ENCODE measurements around the gene TMTC4. TPM values are rescaled to one million over a fixed set of nuclear protein-coding genes. Genes with fewer than 3 reads are reported as not detected.

The TMTC4 gene
- polyA plus RNA-seq, 2 of the 4 experiments (the other 2 are of a cell fraction) = 15.6 to 17.5 TPM

DNA sequence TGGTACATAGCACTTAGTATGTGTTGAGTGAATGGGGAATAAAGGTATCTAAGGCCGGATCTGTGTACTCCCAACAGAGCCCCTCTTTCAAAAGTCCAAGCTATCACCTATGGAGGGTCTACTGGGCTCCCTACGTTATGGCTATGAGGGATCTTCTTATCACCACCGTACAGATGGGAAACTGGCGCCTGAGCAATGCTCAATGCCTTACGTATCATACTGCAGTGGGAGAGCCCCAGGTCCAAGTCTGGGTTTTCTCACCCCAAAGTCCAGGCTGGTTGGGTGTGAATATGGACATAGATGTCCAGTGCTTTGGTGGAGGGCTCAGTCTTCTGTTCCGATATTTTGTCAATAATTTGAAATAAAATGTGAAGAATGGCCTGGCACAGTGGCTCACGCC is 72.9 kb downstream of the TMTC4 start:
- ChIA-PET POLR2A (no interaction called here), CTCF (no interaction called here)
- TF ChIP-seq, protein P1, sequence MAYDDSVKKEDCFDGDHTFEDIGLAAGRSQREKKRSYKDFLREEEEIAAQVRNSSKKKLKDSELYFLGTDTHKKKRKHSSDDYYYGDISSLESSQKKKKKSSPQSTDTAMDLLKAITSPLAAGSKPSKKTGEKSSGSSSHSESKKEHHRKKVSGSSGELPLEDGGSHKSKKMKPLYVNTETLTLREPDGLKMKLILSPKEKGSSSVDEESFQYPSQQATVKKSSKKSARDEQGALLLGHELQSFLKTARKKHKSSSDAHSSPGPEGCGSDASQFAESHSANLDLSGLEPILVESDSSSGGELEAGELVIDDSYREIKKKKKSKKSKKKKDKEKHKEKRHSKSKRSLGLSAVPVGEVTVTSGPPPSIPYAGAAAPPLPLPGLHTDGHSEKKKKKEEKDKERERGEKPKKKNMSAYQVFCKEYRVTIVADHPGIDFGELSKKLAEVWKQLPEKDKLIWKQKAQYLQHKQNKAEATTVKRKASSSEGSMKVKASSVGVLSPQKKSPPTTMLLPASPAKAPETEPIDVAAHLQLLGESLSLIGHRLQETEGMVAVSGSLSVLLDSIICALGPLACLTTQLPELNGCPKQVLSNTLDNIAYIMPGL (CRISPR knock-in tag; IDR thresholded peaks at IDR 0.05; ENCODE audit: borderline replicate concordance) = no peak
- no peak for TF ChIP-seq RAD21 (conservative IDR thresholded peaks at IDR 0.05 in 1 of 2, IDR thresholded peaks at IDR 0.05 in 1 of 2)
- TF ChIP-seq MYC (IDR thresholded peaks at IDR 0.05; ENCODE audit: borderline replicate concordance, low read length) = no peak
- no peak for TF ChIP-seq RCOR1 (IDR thresholded peaks at IDR 0.05; ENCODE audit: low read depth, low read length)
- no peak for TF ChIP-seq CEBPB (IDR thresholded peaks at IDR 0.05)
- no peak for TF ChIP-seq SREBF2 (IDR thresholded peaks at IDR 0.05)
- no peak for TF ChIP-seq SMC3 (IDR thresholded peaks at IDR 0.05)
- no peak for TF ChIP-seq HOXA7 (CRISPR knock-in tag; IDR thresholded peaks at IDR 0.05)
- TF ChIP-seq, protein P2, sequence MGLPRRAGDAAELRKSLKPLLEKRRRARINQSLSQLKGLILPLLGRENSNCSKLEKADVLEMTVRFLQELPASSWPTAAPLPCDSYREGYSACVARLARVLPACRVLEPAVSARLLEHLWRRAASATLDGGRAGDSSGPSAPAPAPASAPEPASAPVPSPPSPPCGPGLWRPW (IDR thresholded peaks at IDR 0.05) = no peak
- TF ChIP-seq, protein P3, sequence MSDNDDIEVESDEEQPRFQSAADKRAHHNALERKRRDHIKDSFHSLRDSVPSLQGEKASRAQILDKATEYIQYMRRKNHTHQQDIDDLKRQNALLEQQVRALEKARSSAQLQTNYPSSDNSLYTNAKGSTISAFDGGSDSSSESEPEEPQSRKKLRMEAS (IDR thresholded peaks at IDR 0.05) = no peak
- TF ChIP-seq NPAS2 (CRISPR knock-in tag; IDR thresholded peaks at IDR 0.05; ENCODE audit: borderline replicate concordance) = no peak
- Histone ChIP-seq H3K4me2 (no peak overlapping the region), H3K4me3 (no peak overlapping the region), H3K4me1 (no peaks in the 10 kb centered on the region), H3K27ac (no peak overlapping the region), H3K9me3 (no peaks in the 10 kb centered on the region)
- ATAC-seq (no peak), DNase-seq (ENCODE audit: low read depth in 1 of 2, low spot score in 1 of 2) (no peak), FAIRE-seq (no peak)
- 95% methylated on average over 7 of the region's 7 CpGs for WGBS (ENCODE audit: missing lambda C conversion rate)

DNA sequence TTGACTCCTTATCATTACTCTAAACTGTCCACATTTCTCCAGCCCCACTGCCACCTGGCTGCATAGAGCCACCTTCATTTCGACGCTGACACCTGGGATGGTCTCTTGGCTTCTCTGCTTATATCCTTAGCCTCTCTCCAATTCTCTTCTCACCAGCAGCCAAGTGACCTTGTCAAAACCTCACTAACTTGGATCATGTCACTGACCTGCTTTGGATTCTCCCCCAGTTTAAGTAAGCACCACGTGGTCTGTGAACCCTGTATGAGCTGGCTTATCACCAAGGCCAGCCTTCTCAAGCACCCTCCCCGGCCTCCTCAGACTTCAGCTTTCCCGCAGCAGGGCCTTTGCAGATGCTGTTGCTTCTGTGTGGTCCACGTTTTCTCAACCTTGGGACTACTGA is 73.7 kb downstream of the TMTC4 start:
- POLR2A ChIA-PET = no interaction called here
- CTCF ChIA-PET = interaction anchor here (0.9 to 1.4 kb wide), 2 partner anchors 25 to 28 kb away, joined by 4 to 5 read pairs; no protein-coding TSS in a partner anchor
- WGBS (ENCODE audit: missing lambda C conversion rate) = 54% methylated on average over 6 of the region's 6 CpGs
- no peaks in the 10 kb centered on the region for H3K4me1 ChIP-seq
- DNase-seq (ENCODE audit: low read depth in 1 of 2, low spot score in 1 of 2) = no peak
- H3K4me2 ChIP-seq = no peak overlapping the region
- H3K9me3 ChIP-seq = no peaks in the 10 kb centered on the region
- no peak for FAIRE-seq
- no peak for ATAC-seq
- no peak overlapping the region for H3K27ac ChIP-seq
- no peak for TF ChIP-seq EHMT2 (IDR thresholded peaks at IDR 0.05; ENCODE audit: low read depth)
- TF ChIP-seq, protein P4, sequence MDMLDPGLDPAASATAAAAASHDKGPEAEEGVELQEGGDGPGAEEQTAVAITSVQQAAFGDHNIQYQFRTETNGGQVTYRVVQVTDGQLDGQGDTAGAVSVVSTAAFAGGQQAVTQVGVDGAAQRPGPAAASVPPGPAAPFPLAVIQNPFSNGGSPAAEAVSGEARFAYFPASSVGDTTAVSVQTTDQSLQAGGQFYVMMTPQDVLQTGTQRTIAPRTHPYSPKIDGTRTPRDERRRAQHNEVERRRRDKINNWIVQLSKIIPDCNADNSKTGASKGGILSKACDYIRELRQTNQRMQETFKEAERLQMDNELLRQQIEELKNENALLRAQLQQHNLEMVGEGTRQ (IDR thresholded peaks at IDR 0.05) = no peak
- TF ChIP-seq NFE2L2 (conservative IDR thresholded peaks at IDR 0.05; ENCODE audit: low read length) = no peak
- no peak overlapping the region for H3K4me3 ChIP-seq

DNA sequence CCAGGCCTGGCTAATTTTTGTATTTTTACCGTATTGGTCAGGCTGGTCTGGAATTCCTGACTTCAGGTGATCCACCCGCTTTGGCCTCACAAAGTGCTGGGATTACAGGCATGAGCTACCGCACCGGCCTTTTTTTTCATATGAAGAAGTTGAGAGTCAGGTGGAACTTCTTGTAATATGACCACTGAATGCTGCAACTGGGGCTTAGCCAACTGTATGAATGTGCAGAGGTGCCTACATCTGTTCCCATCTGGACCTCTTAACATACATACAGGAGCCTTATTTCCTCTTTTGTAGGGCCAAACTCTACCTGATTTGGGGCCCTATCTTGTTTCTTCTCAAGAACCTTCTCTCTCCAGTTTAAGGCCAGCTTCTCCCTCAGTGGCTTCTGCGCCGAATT is 74.1 kb downstream of the TMTC4 start:
- FAIRE-seq (no peak), ATAC-seq (no peak), DNase-seq (ENCODE audit: low read depth in 1 of 2, low spot score in 1 of 2) (no peak)
- H3K4me2 ChIP-seq = no peak overlapping the region
- H3K4me1 ChIP-seq = no peaks in the 10 kb centered on the region
- H3K27ac ChIP-seq = no peak overlapping the region
- ChIA-PET POLR2A (interaction anchor here (0.7 kb wide), 1 partner anchor 32 kb away, joined by 5 read pairs; no protein-coding TSS in a partner anchor), CTCF (interaction anchor here (0.9 to 1.4 kb wide), 2 partner anchors 25 to 27 kb away, joined by 4 to 5 read pairs; no protein-coding TSS in a partner anchor)
- TF ChIP-seq ESRRA (IDR thresholded peaks at IDR 0.05; ENCODE audit: borderline replicate concordance, low read length) (no peak), EP300 (IDR thresholded peaks at IDR 0.05) (no peak), MAFK (IDR thresholded peaks at IDR 0.05; ENCODE audit: partially characterized antibody) (no peak), RCOR1 (IDR thresholded peaks at IDR 0.05; ENCODE audit: low read depth, low read length) (no peak), NFE2L2 (conservative IDR thresholded peaks at IDR 0.05; ENCODE audit: low read length) (no peak), MYC (IDR thresholded peaks at IDR 0.05; ENCODE audit: borderline replicate concordance, low read length) (no peak), MAZ (IDR thresholded peaks at IDR 0.05; ENCODE audit: borderline replicate concordance, low read depth, low read length) (no peak), TFCP2L1 (CRISPR knock-in tag; IDR thresholded peaks at IDR 0.05) (no peak)
- TF ChIP-seq, protein P5, sequence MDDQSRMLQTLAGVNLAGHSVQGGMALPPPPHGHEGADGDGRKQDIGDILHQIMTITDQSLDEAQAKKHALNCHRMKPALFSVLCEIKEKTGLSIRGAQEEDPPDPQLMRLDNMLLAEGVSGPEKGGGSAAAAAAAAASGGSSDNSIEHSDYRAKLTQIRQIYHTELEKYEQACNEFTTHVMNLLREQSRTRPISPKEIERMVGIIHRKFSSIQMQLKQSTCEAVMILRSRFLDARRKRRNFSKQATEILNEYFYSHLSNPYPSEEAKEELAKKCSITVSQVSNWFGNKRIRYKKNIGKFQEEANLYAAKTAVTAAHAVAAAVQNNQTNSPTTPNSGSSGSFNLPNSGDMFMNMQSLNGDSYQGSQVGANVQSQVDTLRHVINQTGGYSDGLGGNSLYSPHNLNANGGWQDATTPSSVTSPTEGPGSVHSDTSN (IDR thresholded peaks at IDR 0.05) = no peak
- TF ChIP-seq, protein P6, sequence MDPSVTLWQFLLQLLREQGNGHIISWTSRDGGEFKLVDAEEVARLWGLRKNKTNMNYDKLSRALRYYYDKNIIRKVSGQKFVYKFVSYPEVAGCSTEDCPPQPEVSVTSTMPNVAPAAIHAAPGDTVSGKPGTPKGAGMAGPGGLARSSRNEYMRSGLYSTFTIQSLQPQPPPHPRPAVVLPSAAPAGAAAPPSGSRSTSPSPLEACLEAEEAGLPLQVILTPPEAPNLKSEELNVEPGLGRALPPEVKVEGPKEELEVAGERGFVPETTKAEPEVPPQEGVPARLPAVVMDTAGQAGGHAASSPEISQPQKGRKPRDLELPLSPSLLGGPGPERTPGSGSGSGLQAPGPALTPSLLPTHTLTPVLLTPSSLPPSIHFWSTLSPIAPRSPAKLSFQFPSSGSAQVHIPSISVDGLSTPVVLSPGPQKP (IDR thresholded peaks at IDR 0.05; ENCODE audit: low read depth, low read length) = no peak
- TF ChIP-seq, protein P7, sequence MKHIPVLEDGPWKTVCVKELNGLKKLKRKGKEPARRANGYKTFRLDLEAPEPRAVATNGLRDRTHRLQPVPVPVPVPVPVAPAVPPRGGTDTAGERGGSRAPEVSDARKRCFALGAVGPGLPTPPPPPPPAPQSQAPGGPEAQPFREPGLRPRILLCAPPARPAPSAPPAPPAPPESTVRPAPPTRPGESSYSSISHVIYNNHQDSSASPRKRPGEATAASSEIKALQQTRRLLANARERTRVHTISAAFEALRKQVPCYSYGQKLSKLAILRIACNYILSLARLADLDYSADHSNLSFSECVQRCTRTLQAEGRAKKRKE (CRISPR knock-in tag; IDR thresholded peaks at IDR 0.05; ENCODE audit: low read depth) = no peak
- no peak overlapping the region for H3K4me3 ChIP-seq
- 87% methylated on average over 6 of the region's 6 CpGs for WGBS (ENCODE audit: missing lambda C conversion rate)
- no peaks in the 10 kb centered on the region for H3K9me3 ChIP-seq
